ENCODE data around the gene ITGB7.

- TF ChIP-seq POLR2AphosphoS5 (IDR thresholded peaks at IDR 0.05; ENCODE audit: low read depth, low read length), result no peak
- no peak for TF ChIP-seq CTCF (IDR thresholded peaks at IDR 0.05)
- no peak for TF ChIP-seq TCF7L2 (IDR thresholded peaks at IDR 0.05; ENCODE audit: low read depth, low read length)
Measured at GRCh38 chr12:53147181-53147580, 59.9 kb downstream of the ITGB7 start.

All from Panc1 (cell line).